HepG2 (cell line): ENCODE results near the gene ZDHHC16. TPM values are rescaled to one million over a fixed set of nuclear protein-coding genes. Genes with fewer than 3 reads are reported as not detected.

Experiments used
- CBX1 ChIP-seq: IDR thresholded peaks from one replicate; pipeline ENCODE4 v1.6.1; 2016; ENCODE audit warnings: antibody characterized with exemption, low read depth
- GATAD1 ChIP-seq: IDR thresholded peaks from 2 replicates; pipeline ENCODE4 v1.6.1; 2016; ENCODE audit warnings: missing genetic modification reagents, missing compliant biosample characterization
- IRF2 ChIP-seq: IDR thresholded peaks from 2 replicates; pipeline ENCODE4 v1.6.1; 2018; ENCODE audit warnings: missing genetic modification reagents, missing compliant biosample characterization
- JARID2 ChIP-seq: sonication (generic); formaldehyde crosslinking; IDR thresholded peaks from 2 replicates; pipeline ENCODE4 v1.8.1; 2023; ENCODE audit warnings: missing genetic modification reagents, inconsistent platforms; ENCODE audit not compliant: insufficient replicate concordance
- KDM5B ChIP-seq: sonication (generic); formaldehyde crosslinking; IDR thresholded peaks from 2 replicates; pipeline ENCODE4 v1.4.0; 2020; ENCODE audit warnings: missing genetic modification reagents, mild to moderate bottlenecking, borderline replicate concordance
- MEIS2 ChIP-seq: sonication (generic); formaldehyde crosslinking; IDR thresholded peaks from 2 replicates; pipeline ENCODE4 v1.9.0; 2021; ENCODE audit warnings: mild to moderate bottlenecking, missing genetic modification reagents
- SAP130 ChIP-seq: IDR thresholded peaks from 2 replicates; pipeline ENCODE4 v1.6.1; 2016; ENCODE audit warnings: low read depth
- ZBTB38 ChIP-seq: sonication (generic); formaldehyde crosslinking; IDR thresholded peaks from 2 replicates; pipeline ENCODE4 v1.5.1; 2020; ENCODE audit warnings: mild to moderate bottlenecking, missing genetic modification reagents
- ZNF773 ChIP-seq: sonication (generic); formaldehyde crosslinking; IDR thresholded peaks from 2 replicates; pipeline ENCODE4 v1.4.0; 2020; ENCODE audit warnings: missing genetic modification reagents, borderline replicate concordance
- ZNF777 ChIP-seq: sonication (generic); formaldehyde crosslinking; IDR thresholded peaks from 2 replicates; pipeline ENCODE4 v1.4.0; 2020; ENCODE audit warnings: missing genetic modification reagents
- ZNF782 ChIP-seq: sonication (generic); formaldehyde crosslinking; IDR thresholded peaks from 2 replicates; pipeline ENCODE4 v1.4.0; 2020; ENCODE audit warnings: missing genetic modification reagents, mild to moderate bottlenecking, borderline replicate concordance
- polyA plus RNA-seq, 8 experiments: library from polyadenylated mRNA; depleted of rRNA in 3 of 8; stranded (reverse) in 7 of 8; unstranded in 1 of 8; fragments of >200 nt; fragmentation: Illumina TruSeq in 4 of 8; extraction: Trizol in 4 of 8; gene quantifications; 2 replicates each; pipeline versions ENCODE4 v1.2.1 to v1.2.3, GENCODE V29; 2011 to 2016; ENCODE audit warnings: low read depth in 4 of 8, missing spikeins in 1 of 8, mixed read lengths in 1 of 8; ENCODE audit not compliant: insufficient read depth in 1 of 8
- total RNA-seq, 5 experiments: library from RNA; depleted of rRNA; stranded (reverse); fragments of >200 nt; fragmentation: Illumina TruSeq; extraction: Trizol; gene quantifications; 2 replicates each; pipeline ENCODE4 v1.2.3, GENCODE V29; 2016; ENCODE audit warnings: low read depth in 1 of 5
- TF ChIP-seq, protein P1 (sequence below), 2 experiments: IDR thresholded peaks; 2 replicates each; pipeline ENCODE4 v1.6.1; 2011 to 2012; ENCODE audit warnings: low read length in 2 of 2, borderline replicate concordance in 1 of 2, low read depth in 1 of 2, mild to moderate bottlenecking in 1 of 2, moderate library complexity in 1 of 2
- TF ChIP-seq, protein P2 (sequence below): sonication (generic); formaldehyde crosslinking; IDR thresholded peaks from 2 replicates; pipeline ENCODE4 v1.5.0; 2020; ENCODE audit warnings: mild to moderate bottlenecking, missing genetic modification reagents, moderate library complexity
- TF ChIP-seq, protein P3 (sequence below), 2 experiments: sonication (generic) in 1 of 2; formaldehyde crosslinking in 1 of 2; IDR thresholded peaks; 2 replicates each; pipeline versions ENCODE4 v1.4.0 to v1.6.1; 2018 to 2020; ENCODE audit warnings: missing genetic modification reagents in 2 of 2, borderline replicate concordance in 1 of 2, low read depth in 1 of 2, mild to moderate bottlenecking in 1 of 2, missing biosample characterization in 1 of 2
- TF ChIP-seq, protein P4 (sequence below): sonication (generic); formaldehyde crosslinking; IDR thresholded peaks from 2 replicates; pipeline ENCODE4 v1.4.0; 2020; ENCODE audit warnings: missing genetic modification reagents, borderline replicate concordance

The ZDHHC16 gene
- total and polyA plus RNA-seq, 2 of the 13 experiments (the other 11 are each of a cell fraction or from before 2014, with no cell fraction given) = 40.8 to 41.8 TPM

DNA sequence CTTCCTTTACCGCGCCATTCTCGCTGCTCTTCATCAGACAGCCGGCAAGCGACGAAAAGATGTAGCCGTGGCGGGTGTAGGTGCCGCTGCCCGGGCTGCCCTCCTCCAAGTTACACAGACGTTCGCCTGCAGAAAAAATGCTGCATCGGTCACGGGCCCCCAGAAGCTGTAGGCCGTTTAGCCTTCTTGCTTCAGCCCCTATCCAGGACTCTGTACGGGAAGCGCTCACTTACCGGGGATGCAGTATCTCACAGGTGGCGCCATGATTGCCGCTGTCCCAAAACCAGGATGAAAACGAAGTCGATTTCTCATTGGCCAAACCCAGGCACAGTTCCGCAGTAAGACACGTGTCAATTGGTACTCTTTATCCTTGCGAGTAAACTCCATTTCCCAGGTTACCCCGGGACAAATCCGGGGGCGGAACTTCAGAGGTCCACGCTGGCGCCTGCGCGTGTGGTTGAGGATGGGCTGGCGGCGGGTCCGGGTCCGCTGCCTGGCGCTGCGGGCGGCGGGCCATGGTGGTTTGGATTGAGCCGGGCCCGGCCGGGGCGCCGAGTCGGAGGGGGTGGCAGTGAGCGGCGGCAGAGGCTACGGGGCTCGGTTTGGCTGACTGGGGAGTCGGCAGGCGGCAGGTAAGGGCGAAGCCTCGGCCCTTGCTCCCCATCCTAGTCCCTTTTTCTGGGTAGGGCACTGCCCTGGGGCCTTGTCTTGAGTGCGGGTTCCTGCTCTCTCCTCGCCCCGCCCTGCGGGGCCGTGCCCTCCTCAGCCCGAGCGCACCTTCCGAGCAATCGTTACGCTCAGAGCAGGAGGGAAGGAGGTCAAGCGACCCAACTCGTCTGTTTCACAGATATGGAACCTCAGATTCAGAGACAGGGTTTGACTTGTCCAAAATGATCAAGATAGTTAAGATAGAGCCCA is at the start of gene ZDHHC16, which contains the start of gene EXOSC1 (continued):
- TF ChIP-seq, protein P1, sequence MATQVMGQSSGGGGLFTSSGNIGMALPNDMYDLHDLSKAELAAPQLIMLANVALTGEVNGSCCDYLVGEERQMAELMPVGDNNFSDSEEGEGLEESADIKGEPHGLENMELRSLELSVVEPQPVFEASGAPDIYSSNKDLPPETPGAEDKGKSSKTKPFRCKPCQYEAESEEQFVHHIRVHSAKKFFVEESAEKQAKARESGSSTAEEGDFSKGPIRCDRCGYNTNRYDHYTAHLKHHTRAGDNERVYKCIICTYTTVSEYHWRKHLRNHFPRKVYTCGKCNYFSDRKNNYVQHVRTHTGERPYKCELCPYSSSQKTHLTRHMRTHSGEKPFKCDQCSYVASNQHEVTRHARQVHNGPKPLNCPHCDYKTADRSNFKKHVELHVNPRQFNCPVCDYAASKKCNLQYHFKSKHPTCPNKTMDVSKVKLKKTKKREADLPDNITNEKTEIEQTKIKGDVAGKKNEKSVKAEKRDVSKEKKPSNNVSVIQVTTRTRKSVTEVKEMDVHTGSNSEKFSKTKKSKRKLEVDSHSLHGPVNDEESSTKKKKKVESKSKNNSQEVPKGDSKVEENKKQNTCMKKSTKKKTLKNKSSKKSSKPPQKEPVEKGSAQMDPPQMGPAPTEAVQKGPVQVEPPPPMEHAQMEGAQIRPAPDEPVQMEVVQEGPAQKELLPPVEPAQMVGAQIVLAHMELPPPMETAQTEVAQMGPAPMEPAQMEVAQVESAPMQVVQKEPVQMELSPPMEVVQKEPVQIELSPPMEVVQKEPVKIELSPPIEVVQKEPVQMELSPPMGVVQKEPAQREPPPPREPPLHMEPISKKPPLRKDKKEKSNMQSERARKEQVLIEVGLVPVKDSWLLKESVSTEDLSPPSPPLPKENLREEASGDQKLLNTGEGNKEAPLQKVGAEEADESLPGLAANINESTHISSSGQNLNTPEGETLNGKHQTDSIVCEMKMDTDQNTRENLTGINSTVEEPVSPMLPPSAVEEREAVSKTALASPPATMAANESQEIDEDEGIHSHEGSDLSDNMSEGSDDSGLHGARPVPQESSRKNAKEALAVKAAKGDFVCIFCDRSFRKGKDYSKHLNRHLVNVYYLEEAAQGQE (IDR thresholded peaks at IDR 0.05; ENCODE audit: borderline replicate concordance in 1 of 2, low read depth in 1 of 2, low read length in 2 of 2) = peak in 1 of 2 experiments; percentile 53; a peak in 1 of 4 replicates
- peak; percentile 2; the same call in 1 of the 2 replicates for TF ChIP-seq ZBTB38 (CRISPR knock-in tag)
- TF ChIP-seq ZNF782 = no peak
- TF ChIP-seq, protein P2, sequence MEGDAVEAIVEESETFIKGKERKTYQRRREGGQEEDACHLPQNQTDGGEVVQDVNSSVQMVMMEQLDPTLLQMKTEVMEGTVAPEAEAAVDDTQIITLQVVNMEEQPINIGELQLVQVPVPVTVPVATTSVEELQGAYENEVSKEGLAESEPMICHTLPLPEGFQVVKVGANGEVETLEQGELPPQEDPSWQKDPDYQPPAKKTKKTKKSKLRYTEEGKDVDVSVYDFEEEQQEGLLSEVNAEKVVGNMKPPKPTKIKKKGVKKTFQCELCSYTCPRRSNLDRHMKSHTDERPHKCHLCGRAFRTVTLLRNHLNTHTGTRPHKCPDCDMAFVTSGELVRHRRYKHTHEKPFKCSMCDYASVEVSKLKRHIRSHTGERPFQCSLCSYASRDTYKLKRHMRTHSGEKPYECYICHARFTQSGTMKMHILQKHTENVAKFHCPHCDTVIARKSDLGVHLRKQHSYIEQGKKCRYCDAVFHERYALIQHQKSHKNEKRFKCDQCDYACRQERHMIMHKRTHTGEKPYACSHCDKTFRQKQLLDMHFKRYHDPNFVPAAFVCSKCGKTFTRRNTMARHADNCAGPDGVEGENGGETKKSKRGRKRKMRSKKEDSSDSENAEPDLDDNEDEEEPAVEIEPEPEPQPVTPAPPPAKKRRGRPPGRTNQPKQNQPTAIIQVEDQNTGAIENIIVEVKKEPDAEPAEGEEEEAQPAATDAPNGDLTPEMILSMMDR = peak; percentile 42
- TF ChIP-seq, protein P3, sequence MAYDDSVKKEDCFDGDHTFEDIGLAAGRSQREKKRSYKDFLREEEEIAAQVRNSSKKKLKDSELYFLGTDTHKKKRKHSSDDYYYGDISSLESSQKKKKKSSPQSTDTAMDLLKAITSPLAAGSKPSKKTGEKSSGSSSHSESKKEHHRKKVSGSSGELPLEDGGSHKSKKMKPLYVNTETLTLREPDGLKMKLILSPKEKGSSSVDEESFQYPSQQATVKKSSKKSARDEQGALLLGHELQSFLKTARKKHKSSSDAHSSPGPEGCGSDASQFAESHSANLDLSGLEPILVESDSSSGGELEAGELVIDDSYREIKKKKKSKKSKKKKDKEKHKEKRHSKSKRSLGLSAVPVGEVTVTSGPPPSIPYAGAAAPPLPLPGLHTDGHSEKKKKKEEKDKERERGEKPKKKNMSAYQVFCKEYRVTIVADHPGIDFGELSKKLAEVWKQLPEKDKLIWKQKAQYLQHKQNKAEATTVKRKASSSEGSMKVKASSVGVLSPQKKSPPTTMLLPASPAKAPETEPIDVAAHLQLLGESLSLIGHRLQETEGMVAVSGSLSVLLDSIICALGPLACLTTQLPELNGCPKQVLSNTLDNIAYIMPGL (CRISPR knock-in tag; IDR thresholded peaks at IDR 0.05; ENCODE audit: borderline replicate concordance in 1 of 2, low read depth in 1 of 2) = peak in 1 of 2 experiments; percentile 62; a peak in 3 of 4 replicates
- TF ChIP-seq MEIS2 (CRISPR knock-in tag) = peak; percentile 29; the same call in 1 of the 2 replicates
- TF ChIP-seq ZNF777 = peak; percentile 32; the same call in 1 of the 2 replicates
- peak; percentile 10; the same call in 1 of the 2 replicates for TF ChIP-seq ZNF773 (CRISPR knock-in tag)
- TF ChIP-seq CBX1 = no peak
- no peak for TF ChIP-seq JARID2
- TF ChIP-seq IRF2 (CRISPR knock-in tag) = peak; percentile 87
- TF ChIP-seq SAP130 = peak; percentile 88
- peak; percentile 70; the same call in 1 of the 2 replicates for TF ChIP-seq KDM5B (CRISPR knock-in tag)
- TF ChIP-seq GATAD1 = peak; percentile 95
- TF ChIP-seq, protein P4, sequence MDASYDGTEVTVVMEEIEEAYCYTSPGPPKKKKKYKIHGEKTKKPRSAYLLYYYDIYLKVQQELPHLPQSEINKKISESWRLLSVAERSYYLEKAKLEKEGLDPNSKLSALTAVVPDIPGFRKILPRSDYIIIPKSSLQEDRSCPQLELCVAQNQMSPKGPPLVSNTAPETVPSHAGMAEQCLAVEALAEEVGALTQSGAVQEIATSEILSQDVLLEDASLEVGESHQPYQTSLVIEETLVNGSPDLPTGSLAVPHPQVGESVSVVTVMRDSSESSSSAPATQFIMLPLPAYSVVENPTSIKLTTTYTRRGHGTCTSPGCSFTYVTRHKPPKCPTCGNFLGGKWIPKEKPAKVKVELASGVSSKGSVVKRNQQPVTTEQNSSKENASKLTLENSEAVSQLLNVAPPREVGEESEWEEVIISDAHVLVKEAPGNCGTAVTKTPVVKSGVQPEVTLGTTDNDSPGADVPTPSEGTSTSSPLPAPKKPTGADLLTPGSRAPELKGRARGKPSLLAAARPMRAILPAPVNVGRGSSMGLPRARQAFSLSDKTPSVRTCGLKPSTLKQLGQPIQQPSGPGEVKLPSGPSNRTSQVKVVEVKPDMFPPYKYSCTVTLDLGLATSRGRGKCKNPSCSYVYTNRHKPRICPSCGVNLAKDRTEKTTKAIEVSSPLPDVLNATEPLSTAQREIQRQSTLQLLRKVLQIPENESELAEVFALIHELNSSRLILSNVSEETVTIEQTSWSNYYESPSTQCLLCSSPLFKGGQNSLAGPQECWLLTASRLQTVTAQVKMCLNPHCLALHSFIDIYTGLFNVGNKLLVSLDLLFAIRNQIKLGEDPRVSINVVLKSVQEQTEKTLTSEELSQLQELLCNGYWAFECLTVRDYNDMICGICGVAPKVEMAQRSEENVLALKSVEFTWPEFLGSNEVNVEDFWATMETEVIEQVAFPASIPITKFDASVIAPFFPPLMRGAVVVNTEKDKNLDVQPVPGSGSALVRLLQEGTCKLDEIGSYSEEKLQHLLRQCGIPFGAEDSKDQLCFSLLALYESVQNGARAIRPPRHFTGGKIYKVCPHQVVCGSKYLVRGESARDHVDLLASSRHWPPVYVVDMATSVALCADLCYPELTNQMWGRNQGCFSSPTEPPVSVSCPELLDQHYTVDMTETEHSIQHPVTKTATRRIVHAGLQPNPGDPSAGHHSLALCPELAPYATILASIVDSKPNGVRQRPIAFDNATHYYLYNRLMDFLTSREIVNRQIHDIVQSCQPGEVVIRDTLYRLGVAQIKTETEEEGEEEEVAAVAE (CRISPR knock-in tag) = peak; percentile 100
